ENCODE measurements around the gene PLA2G6. TPM values are rescaled to one million over a fixed set of nuclear protein-coding genes. Genes with fewer than 3 reads are reported as not detected.
A peak's percentile ranks its signal among the peaks of the same experiment; 100 is the strongest.

Gene PLA2G6
- total RNA-seq, 1 experiment from 2014 or later: 39.8 TPM

GRCh38 chr22:38106814-38107578, 74.6 kb downstream of the PLA2G6 start:
- H4K20me1 ChIP-seq (ENCODE audit: insufficient read depth): no peaks in the 10 kb centered on the region
- no peaks in the 10 kb centered on the region for H3K79me2 ChIP-seq (ENCODE audit: low read depth)
- peaks cover 16% of the 10 kb centered on the region for H3F3A ChIP-seq (ENCODE audit: insufficient read depth, low read depth)
- no peak overlapping the region for H3K27ac ChIP-seq
- no peaks in the 10 kb centered on the region for H3K9me3 ChIP-seq (ENCODE audit: insufficient read depth, low read depth)
- H3K4me1 ChIP-seq (replicated peaks; ENCODE audit: insufficient read depth): peaks cover 14% of the 10 kb centered on the region
- no peak overlapping the region for H3K4me2 ChIP-seq
- TF ChIP-seq EZH2 (IDR thresholded peaks at IDR 0.05; ENCODE audit: low read depth): no peak
- TF ChIP-seq, protein P1, sequence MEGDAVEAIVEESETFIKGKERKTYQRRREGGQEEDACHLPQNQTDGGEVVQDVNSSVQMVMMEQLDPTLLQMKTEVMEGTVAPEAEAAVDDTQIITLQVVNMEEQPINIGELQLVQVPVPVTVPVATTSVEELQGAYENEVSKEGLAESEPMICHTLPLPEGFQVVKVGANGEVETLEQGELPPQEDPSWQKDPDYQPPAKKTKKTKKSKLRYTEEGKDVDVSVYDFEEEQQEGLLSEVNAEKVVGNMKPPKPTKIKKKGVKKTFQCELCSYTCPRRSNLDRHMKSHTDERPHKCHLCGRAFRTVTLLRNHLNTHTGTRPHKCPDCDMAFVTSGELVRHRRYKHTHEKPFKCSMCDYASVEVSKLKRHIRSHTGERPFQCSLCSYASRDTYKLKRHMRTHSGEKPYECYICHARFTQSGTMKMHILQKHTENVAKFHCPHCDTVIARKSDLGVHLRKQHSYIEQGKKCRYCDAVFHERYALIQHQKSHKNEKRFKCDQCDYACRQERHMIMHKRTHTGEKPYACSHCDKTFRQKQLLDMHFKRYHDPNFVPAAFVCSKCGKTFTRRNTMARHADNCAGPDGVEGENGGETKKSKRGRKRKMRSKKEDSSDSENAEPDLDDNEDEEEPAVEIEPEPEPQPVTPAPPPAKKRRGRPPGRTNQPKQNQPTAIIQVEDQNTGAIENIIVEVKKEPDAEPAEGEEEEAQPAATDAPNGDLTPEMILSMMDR (conservative IDR thresholded peaks at IDR 0.05): no peak
- H3K36me3 ChIP-seq (ENCODE audit: low read depth): no peaks in the 10 kb centered on the region
- H3K9me2 ChIP-seq (ENCODE audit: insufficient read depth): no peaks in the 10 kb centered on the region
- intact Hi-C loops (cut with micrococcal nuclease; ENCODE audit: unreplicated experiment): no loop called here
- ChIA-PET POLR2A (ENCODE audit: unreplicated experiment) (no interaction called here), CTCF (no interaction called here)
- H2AFZ ChIP-seq: no peak overlapping the region
- DNase-seq: no peak
- no TSS peak for BruUV-seq (replicated peaks)
- H3K27me3 ChIP-seq (ENCODE audit: insufficient read depth, low read depth): no peaks in the 10 kb centered on the region
- no peak overlapping the region for H3K4me3 ChIP-seq

DNA sequence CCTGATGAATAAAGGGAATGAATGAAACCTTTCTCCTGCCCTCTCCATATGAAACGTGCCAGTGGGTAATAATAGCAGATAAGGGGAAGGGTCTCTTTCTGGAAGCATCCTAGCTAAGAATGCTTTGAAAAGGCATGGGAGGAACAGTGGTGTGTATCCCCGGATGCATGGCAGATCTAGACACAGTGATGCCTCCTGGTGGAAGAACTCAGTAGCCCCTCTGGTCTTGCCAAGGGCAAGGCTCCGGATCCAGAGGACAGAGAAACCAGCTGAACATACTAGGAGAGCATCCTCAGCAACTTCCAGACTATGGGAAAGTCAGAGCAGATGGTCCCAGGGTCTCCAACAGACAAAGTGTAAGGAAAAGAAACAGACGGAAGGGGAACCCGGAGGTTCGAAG, 77.5 kb downstream of the PLA2G6 start:
- Histone ChIP-seq H3K27ac (no peak overlapping the region), H3K4me3 (no peak overlapping the region), H3K9me2 (ENCODE audit: insufficient read depth) (no peaks in the 10 kb centered on the region), H3K27me3 (ENCODE audit: insufficient read depth, low read depth) (no peaks in the 10 kb centered on the region), H3F3A (ENCODE audit: insufficient read depth, low read depth) (peaks cover 5% of the 10 kb centered on the region; the same call in 1 of the 2 replicates), H3K79me2 (ENCODE audit: low read depth) (no peaks in the 10 kb centered on the region), H3K9me3 (ENCODE audit: insufficient read depth, low read depth) (no peaks in the 10 kb centered on the region), H2AFZ (no peak overlapping the region), H3K4me2 (no peak overlapping the region), H4K20me1 (ENCODE audit: insufficient read depth) (no peaks in the 10 kb centered on the region), H3K36me3 (ENCODE audit: low read depth) (no peaks in the 10 kb centered on the region), H3K4me1 (replicated peaks; ENCODE audit: insufficient read depth) (no peaks in the 10 kb centered on the region)
- ChIA-PET POLR2A (ENCODE audit: unreplicated experiment) (no interaction called here), CTCF (interaction anchor here (0.8 kb wide), 1 partner anchor 260 kb away, joined by 3 read pairs; the partner anchor contains the start of gene ANKRD54)
- no TSS peak for BruUV-seq (replicated peaks)
- no peak for DNase-seq
- TF ChIP-seq, protein P1 (conservative IDR thresholded peaks at IDR 0.05): peak; percentile 45; the same call in 1 of the 2 replicates
- no peak for TF ChIP-seq EZH2 (IDR thresholded peaks at IDR 0.05; ENCODE audit: low read depth)
- intact Hi-C loops (cut with micrococcal nuclease; ENCODE audit: unreplicated experiment): loop anchor here (5.0 kb wide), 2 partner anchors 248 to 468 kb away; partner anchors contain the start of gene DMC1

DNA sequence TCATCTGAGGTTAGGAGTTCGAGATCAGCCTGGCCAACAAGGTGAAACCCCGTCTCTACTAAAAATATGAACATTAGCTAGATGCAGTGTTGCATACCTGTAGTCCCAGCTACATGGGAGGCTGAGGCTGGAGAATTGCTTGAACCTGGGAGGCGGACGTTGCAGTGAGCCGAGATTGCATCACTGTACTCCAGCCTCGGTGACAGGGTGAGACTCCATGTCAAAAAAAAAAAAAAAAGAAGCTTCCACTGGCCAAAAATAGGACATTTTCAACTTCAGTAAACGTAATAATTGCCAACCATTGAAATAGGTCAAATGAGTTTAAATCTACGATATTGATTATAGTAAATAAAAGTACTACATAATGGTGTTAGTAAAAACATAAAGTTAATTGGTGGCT, 78.0 kb downstream of the PLA2G6 start:
- H3K4me1 ChIP-seq (replicated peaks; ENCODE audit: insufficient read depth): no peaks in the 10 kb centered on the region
- intact Hi-C loops (cut with micrococcal nuclease; ENCODE audit: unreplicated experiment): loop anchor here (5.0 kb wide), 2 partner anchors 249 to 469 kb away; partner anchors contain the start of gene DMC1
- H4K20me1 ChIP-seq (ENCODE audit: insufficient read depth): no peaks in the 10 kb centered on the region
- H3K9me2 ChIP-seq (ENCODE audit: insufficient read depth): no peaks in the 10 kb centered on the region
- POLR2A ChIA-PET (ENCODE audit: unreplicated experiment): no interaction called here
- no peaks in the 10 kb centered on the region for H3K27me3 ChIP-seq (ENCODE audit: insufficient read depth, low read depth)
- DNase-seq: no peak
- no peak overlapping the region for H3K4me3 ChIP-seq
- no peak for TF ChIP-seq EZH2 (IDR thresholded peaks at IDR 0.05; ENCODE audit: low read depth)
- TF ChIP-seq, protein P1 (conservative IDR thresholded peaks at IDR 0.05): no peak
- H3F3A ChIP-seq (ENCODE audit: insufficient read depth, low read depth): 0 out of 2 replicates have a peak, but pooled peaks cover 4% of the 10 kb centered on the region
- no peak overlapping the region for H2AFZ ChIP-seq
- H3K4me2 ChIP-seq: no peak overlapping the region
- no peaks in the 10 kb centered on the region for H3K79me2 ChIP-seq (ENCODE audit: low read depth)
- H3K36me3 ChIP-seq (ENCODE audit: low read depth): no peaks in the 10 kb centered on the region
- H3K27ac ChIP-seq: no peak overlapping the region
- H3K9me3 ChIP-seq (ENCODE audit: insufficient read depth, low read depth): no peaks in the 10 kb centered on the region
- no TSS peak for BruUV-seq (replicated peaks)
- CTCF ChIA-PET: interaction anchor here (0.8 kb wide), 1 partner anchor 260 kb away, joined by 3 read pairs; the partner anchor contains the start of gene ANKRD54
